Activated CD8-positive, alpha-beta memory T cell treated with anti-CD3 and anti-CD28 coated beads for 48 hours (primary cell): ENCODE data around the gene CORO2B.
"Not testable (repeated sequence)": the region's sequence is repeated elsewhere in the genome, so short reads cannot be mapped to it uniquely, and the experiment has no call there.

Source experiments
- DNase-seq, 3 experiments: peaks; one replicate each; pipeline ENCODE4 v3.0.0-alpha.2; 2020; ENCODE audit warnings: low read depth in 2 of 3, low spot score in 2 of 3

Gene CORO2B

GRCh38 chr15:68719672-68720071 lies 140.9 kb downstream of the CORO2B start:
- no peak for DNase-seq

- no peak for DNase-seq
These were observed 143.1 kb downstream of the CORO2B start for GRCh38 chr15:68721886-68722285.

GRCh38 chr15:68725736-68726135 lies 146.9 kb downstream of the CORO2B start:
- no peak for DNase-seq

- DNase-seq, result no peak
These were observed 147.5 kb downstream of the CORO2B start for GRCh38 chr15:68726246-68726645.

DNA sequence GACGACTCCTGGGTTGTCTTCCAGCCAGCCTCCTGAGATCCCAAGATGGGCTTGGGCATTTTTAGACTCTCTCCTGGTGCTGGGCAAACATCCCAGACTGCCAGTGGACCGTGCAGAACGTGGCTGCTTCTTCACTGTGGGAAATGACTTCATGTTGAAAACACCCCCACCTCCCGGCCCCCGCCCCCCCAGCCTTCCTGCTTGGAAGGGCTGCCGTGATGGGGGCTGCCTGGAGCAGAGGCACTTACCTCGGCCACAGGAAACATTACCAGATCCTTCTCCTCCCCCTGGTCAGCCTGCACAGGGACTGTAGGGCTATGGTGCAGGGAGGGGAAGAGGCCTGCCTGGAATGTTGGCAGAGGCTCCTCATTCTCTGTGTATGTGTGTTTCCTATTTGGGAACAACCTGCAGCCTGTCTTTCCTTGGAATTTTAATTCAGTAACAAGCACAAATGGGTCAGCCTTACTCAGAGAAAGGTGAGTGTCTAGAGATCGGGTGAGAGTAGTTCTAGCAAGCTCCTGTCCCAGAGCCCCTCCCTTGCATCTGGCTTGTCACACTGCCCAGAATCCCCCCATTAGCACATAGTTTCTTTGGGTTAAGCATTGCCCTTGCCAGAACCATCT lies 151.1 kb downstream of the CORO2B start:
- DNase-seq, result no peak

DNA sequence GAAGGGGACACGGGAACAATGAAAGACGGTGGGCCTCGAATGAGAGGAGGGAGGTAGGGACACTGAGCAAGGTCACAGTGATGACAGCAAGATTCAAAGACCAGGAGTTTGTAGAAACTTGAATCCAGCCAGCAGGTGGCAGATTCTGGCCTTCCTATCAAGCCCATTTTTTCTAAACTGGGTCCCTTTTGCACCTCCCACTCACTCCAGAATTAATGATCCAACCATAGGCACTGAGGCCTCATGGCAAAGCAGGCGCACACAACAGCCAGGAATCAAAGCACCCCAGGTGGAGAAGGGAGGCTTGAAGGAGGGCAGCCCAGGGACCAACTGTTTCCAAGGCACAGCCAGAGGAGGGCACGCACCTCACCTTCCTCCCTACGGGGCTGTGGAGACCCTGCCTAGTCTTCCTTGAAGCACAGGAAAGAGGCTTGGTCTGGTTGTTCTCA lies 151.7 kb downstream of the CORO2B start:
- no peak for DNase-seq

GRCh38 chr15:68730976-68731897 lies 152.4 kb downstream of the CORO2B start:
- no peak for DNase-seq

GRCh38 chr15:68732451-68732850 lies 153.7 kb downstream of the CORO2B start:
- DNase-seq, result no peak

DNA sequence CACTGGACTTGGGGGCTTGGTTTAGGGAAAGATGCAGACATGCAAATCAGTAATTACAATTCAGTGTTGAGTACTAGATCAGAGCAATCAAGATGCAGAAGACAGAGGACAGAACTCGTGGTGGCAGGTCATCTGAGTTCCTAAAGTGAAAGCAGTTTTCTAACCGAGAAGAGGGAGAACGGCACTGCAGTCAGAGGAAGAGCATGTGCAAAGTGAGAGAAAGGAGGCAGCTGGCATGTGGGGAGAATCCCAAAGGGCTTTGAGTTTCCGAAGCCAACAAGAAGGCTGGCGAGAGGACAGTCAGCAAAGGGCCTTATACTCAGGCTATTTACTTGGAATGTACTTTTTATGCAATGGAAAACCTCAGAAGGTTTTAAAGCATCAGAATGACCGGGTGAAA lies 154.9 kb downstream of the CORO2B start:
- no peak for DNase-seq

- no peak for DNase-seq
These were observed 155.6 kb downstream of the CORO2B start for GRCh38 chr15:68734352-68734751.

- DNase-seq, result no peak
These were observed 156.1 kb downstream of the CORO2B start for GRCh38 chr15:68734881-68735280.

DNA sequence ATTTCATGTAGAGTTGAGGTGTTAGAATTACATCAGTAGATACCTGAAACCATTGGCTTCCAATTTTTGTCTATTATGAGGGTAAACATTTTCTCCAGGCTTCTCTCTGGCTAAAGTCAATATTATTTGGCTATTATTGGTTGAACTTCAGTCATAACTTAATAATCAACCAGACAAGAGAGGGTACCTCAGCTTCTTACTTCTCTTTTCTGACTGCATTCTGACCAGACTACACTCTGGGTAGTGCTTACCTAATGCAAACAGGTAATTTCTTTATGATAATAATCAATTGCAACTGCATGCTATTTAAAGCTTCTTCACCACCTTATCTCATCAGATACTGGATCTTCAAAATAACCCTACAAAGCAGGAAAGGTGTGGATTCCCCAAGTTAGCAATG lies 156.8 kb downstream of the CORO2B start:
- DNase-seq, result no peak

- no peak for DNase-seq
These were observed 160.7 kb downstream of the CORO2B start for GRCh38 chr15:68739390-68740080.

GRCh38 chr15:68743256-68743655 lies 164.5 kb downstream of the CORO2B start:
- no peak for DNase-seq

DNA sequence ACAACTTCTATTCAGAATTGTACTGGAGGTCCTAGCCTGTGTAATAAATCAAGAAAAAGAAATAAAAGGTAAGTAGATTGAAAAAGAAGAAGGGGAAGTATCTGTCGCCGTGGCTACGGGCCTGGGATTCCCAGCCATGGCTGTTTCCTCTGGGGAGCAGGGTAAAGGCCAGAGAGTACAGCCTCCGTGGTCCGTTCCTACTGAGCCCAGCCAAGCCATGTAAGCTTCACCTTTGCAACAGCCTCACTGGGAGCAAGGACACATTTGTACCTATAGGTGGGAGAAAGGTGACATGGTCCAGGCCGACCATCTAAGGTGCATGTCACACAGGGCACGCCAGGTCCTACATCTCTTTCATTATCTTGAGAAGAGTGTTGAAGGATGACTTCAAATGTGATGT lies 170.6 kb downstream of the CORO2B start:
- no peak for DNase-seq

- no peak for DNase-seq
These were observed 171.0 kb downstream of the CORO2B start for GRCh38 chr15:68749793-68750192.

GRCh38 chr15:68751622-68752021 lies 172.8 kb downstream of the CORO2B start:
- no peak for DNase-seq

- DNase-seq, result no peak
These were observed 176.9 kb downstream of the CORO2B start for GRCh38 chr15:68755731-68756130.

DNA sequence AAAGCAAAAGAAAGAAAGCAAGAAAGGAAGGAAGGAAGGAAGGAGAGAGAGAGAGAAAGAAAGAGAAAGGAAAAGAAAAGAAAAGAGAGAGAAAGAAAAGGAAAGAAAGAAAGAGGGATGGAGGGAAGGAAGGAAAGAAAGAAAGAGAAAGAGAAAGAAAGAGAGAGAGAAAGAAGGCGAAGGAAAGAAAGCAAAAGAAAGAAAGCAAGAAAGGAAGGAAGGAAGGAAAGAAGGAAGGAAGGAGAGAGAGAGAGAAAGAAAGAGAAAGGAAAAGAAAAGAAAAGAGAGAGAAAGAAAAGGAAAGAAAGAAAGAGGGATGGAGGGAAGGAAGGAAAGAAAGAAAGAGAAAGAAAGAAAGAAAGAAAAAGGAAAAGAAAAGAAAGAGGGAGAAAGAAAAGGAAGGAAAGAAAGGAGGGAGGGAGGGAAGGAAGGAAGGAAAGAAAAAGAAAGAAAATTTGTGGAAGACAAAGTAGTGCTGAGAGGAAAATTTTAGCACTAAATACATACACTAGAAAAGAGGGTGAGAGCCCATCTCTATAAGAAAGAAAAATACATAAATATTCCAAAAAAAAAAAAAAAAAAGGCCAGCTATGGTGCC lies 181.3 kb downstream of the CORO2B start:
- DNase-seq, result not testable (repeated sequence)

DNA sequence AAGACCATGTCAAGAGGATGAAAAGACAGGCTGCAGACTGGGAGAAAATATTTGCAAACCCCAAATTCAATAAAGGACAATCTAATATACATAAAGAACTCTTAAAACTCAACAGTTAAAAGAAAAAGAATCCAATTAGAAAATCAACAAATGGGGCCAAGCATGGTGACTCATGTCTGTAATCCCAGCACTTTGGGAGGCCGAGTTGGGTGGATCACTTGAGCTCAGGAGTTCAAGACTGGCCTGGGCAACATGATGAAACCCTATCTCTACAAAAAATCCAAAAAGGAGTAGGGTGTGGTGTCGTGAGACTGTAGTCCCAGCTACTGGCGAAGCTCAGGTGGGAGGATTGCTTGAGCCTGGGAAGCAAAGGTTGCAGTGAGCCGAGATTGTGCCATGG lies 184.3 kb downstream of the CORO2B start:
- DNase-seq, result no peak

DNA sequence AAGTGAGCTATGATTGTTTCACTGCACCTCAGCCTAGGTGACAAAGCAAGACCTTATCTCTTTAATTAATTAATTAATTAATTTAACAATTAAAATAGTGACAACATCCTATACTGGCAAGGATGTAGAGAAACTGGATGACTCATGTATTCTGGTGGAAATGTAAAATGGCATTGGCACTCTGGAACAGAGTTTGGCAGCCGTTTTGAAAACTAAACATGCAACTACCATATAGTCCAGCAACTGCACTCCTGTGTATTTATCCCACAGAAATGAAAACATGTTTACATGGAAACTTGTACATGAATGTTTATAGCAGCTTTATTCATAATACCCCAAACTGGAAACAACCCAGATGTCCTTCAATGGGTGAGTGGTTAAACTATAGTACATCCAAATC lies 185.3 kb downstream of the CORO2B start:
- no peak for DNase-seq
